ENCODE measurements around the gene BCAS3.

The BCAS3 gene

GRCh38 chr17:60656499-60656898 is 21.2 kb upstream of the BCAS3 start:
- H3K9me3 ChIP-seq (ENCODE audit: low read length) = no peaks in the 10 kb centered on the region
- H3K4me3 ChIP-seq (ENCODE audit: low read depth, low read length, poor library complexity, severe bottlenecking) = no peak overlapping the region
- H3K27ac ChIP-seq (ENCODE audit: low read depth, low read length, poor library complexity, severe bottlenecking) = no peak overlapping the region
- H4K20me1 ChIP-seq (ENCODE audit: insufficient read depth, low read length) = no peaks in the 10 kb centered on the region
- no peak overlapping the region for H3K4me2 ChIP-seq (ENCODE audit: low read length)
- peaks cover 15% of the 10 kb centered on the region for H3K4me1 ChIP-seq (ENCODE audit: insufficient read depth, low read length, severe bottlenecking)
- H3K79me2 ChIP-seq (ENCODE audit: insufficient read depth, low read length) = peaks cover 16% of the 10 kb centered on the region
- H3K9me2 ChIP-seq (ENCODE audit: low read depth, low read length) = no peaks in the 10 kb centered on the region
- H3K27me3 ChIP-seq (ENCODE audit: insufficient read depth, low read length) = no peaks in the 10 kb centered on the region
- H3K9ac ChIP-seq (ENCODE audit: low read length) = no peak overlapping the region
- no peak overlapping the region for H2AFZ ChIP-seq (ENCODE audit: low read length)
- no peaks in the 10 kb centered on the region for H3F3A ChIP-seq (ENCODE audit: insufficient read depth, low read length)
- no peak for TF ChIP-seq EZH2 (IDR thresholded peaks at IDR 0.05; ENCODE audit: borderline replicate concordance, low read length)
- TF ChIP-seq CTCF (IDR thresholded peaks at IDR 0.05; ENCODE audit: low read length) = no peak
- peaks cover 30% of the 10 kb centered on the region for H3K36me3 ChIP-seq (ENCODE audit: insufficient read depth, low read length)

GRCh38 chr17:60659156-60659555 is 18.5 kb upstream of the BCAS3 start:
- Histone ChIP-seq H3K27me3 (ENCODE audit: insufficient read depth, low read length) (no peaks in the 10 kb centered on the region), H3F3A (ENCODE audit: insufficient read depth, low read length) (no peaks in the 10 kb centered on the region), H3K36me3 (ENCODE audit: insufficient read depth, low read length) (peaks cover 40% of the 10 kb centered on the region), H3K4me2 (ENCODE audit: low read length) (no peak overlapping the region), H3K9me3 (ENCODE audit: low read length) (no peaks in the 10 kb centered on the region), H3K9me2 (ENCODE audit: low read depth, low read length) (no peaks in the 10 kb centered on the region), H3K4me1 (ENCODE audit: insufficient read depth, low read length, severe bottlenecking) (no peaks in the 10 kb centered on the region), H3K4me3 (ENCODE audit: low read depth, low read length, poor library complexity, severe bottlenecking) (no peak overlapping the region), H3K9ac (ENCODE audit: low read length) (no peak overlapping the region), H2AFZ (ENCODE audit: low read length) (no peak overlapping the region), H4K20me1 (ENCODE audit: insufficient read depth, low read length) (no peaks in the 10 kb centered on the region), H3K79me2 (ENCODE audit: insufficient read depth, low read length) (no peaks in the 10 kb centered on the region), H3K27ac (ENCODE audit: low read depth, low read length, poor library complexity, severe bottlenecking) (no peak overlapping the region)
- TF ChIP-seq CTCF (IDR thresholded peaks at IDR 0.05; ENCODE audit: low read length) (no peak), EZH2 (IDR thresholded peaks at IDR 0.05; ENCODE audit: borderline replicate concordance, low read length) (no peak)

- no peaks in the 10 kb centered on the region for H3K9me3 ChIP-seq (ENCODE audit: low read length)
- H4K20me1 ChIP-seq (ENCODE audit: insufficient read depth, low read length) = no peaks in the 10 kb centered on the region
- H2AFZ ChIP-seq (ENCODE audit: low read length) = no peak overlapping the region
- peaks cover 54% of the 10 kb centered on the region for H3K36me3 ChIP-seq (ENCODE audit: insufficient read depth, low read length)
- H3F3A ChIP-seq (ENCODE audit: insufficient read depth, low read length) = no peaks in the 10 kb centered on the region
- no peaks in the 10 kb centered on the region for H3K9me2 ChIP-seq (ENCODE audit: low read depth, low read length)
- H3K27ac ChIP-seq (ENCODE audit: low read depth, low read length, poor library complexity, severe bottlenecking) = no peak overlapping the region
- no peaks in the 10 kb centered on the region for H3K4me1 ChIP-seq (ENCODE audit: insufficient read depth, low read length, severe bottlenecking)
- no peak overlapping the region for H3K4me3 ChIP-seq (ENCODE audit: low read depth, low read length, poor library complexity, severe bottlenecking)
- H3K4me2 ChIP-seq (ENCODE audit: low read length) = no peak overlapping the region
- no peak overlapping the region for H3K9ac ChIP-seq (ENCODE audit: low read length)
- no peaks in the 10 kb centered on the region for H3K27me3 ChIP-seq (ENCODE audit: insufficient read depth, low read length)
- H3K79me2 ChIP-seq (ENCODE audit: insufficient read depth, low read length) = no peaks in the 10 kb centered on the region
- TF ChIP-seq CTCF (IDR thresholded peaks at IDR 0.05; ENCODE audit: low read length) (no peak), EZH2 (IDR thresholded peaks at IDR 0.05; ENCODE audit: borderline replicate concordance, low read length) (no peak)
Measured at GRCh38 chr17:60661489-60661888, 16.2 kb upstream of the BCAS3 start.

All from OCI-LY1 (cell line).